ENCODE measurements around the gene COLGALT1. TPM values are rescaled to one million over a fixed set of nuclear protein-coding genes. Genes with fewer than 3 reads are reported as not detected.
"Not testable (repeated sequence)": the region's sequence is repeated elsewhere in the genome, so short reads cannot be mapped to it uniquely, and the experiment has no call there.

Gene COLGALT1
- total RNA-seq, 2 experiments from 2014 or later, result 52.2 to 65.2 TPM

GRCh38 chr19:17553256-17553655 lies 2.2 kb upstream of the COLGALT1 start:
- no peak overlapping the region for H3K27ac Mint-ChIP-seq
- no peaks in the 10 kb centered on the region for H3K36me3 Mint-ChIP-seq
- CTCF ChIA-PET, result interaction anchor here (0.6 to 1.2 kb wide), 3 partner anchors 43 to 99 kb away, joined by 3 to 4 read pairs (median 3); no protein-coding TSS in a partner anchor
- ATAC-seq (no peak), DNase-seq (no peak)
- H3K4me1 Mint-ChIP-seq, result peaks cover 12% of the 10 kb centered on the region
- H3K9me3 Mint-ChIP-seq (ENCODE audit: low read depth), result no peaks in the 10 kb centered on the region
- H3K4me3 Mint-ChIP-seq, result no peak overlapping the region
- H3K27me3 Mint-ChIP-seq, result no peaks in the 10 kb centered on the region

- ATAC-seq (peak; percentile 2), DNase-seq (no peak)
- Mint-ChIP-seq H3K27ac (peak overlapping the region; percentile 76), H3K36me3 (peaks cover 2% of the 10 kb centered on the region), H3K4me1 (peaks cover 12% of the 10 kb centered on the region), H3K9me3 (ENCODE audit: low read depth) (no peaks in the 10 kb centered on the region), H3K4me3 (peak overlapping the region; percentile 78), H3K27me3 (no peaks in the 10 kb centered on the region)
- CTCF ChIA-PET, result interaction anchor here (1.0 to 1.2 kb wide), 2 partner anchors 41 to 44 kb away, joined by 3 to 4 read pairs; no protein-coding TSS in a partner anchor
These were observed 425 bp upstream of the COLGALT1 start for GRCh38 chr19:17554968-17555479.

GRCh38 chr19:17555929-17556813 lies 722 bp downstream of the COLGALT1 start:
- Mint-ChIP-seq H3K9me3 (ENCODE audit: low read depth) (no peaks in the 10 kb centered on the region), H3K36me3 (peaks cover 6% of the 10 kb centered on the region), H3K4me1 (peaks cover 12% of the 10 kb centered on the region), H3K27ac (peak overlapping the region; percentile 77), H3K27me3 (no peaks in the 10 kb centered on the region), H3K4me3 (peak overlapping the region; percentile 78)
- ATAC-seq (peak; percentile 3), DNase-seq (peak; percentile 58)
- CTCF ChIA-PET, result interaction anchor here (0.6 to 2.9 kb wide), 7 partner anchors 18 to 377 kb away, joined by 3 to 16 read pairs (median 5); partner anchors contain the start of genes CCDC124 and PGLS

DNA sequence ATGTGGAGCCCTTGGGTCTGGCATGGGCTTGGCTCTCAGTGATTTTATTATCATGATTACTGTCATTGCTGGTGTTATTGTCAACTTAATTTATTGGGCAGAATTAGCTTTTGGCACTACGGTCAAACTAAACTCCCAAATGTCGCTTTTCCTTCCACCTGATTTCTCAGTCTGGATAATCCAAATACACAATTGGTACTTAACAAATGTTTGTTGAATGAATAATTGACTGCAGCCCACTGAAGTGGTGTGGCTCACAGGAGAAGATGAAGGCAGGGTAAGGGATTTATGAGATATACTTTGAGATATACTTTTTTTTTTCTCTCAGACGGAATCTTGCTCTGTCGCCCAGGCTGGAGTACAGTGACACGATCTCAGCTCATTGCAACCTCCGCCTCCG lies 1.5 kb downstream of the COLGALT1 start:
- DNase-seq (no peak), ATAC-seq (no peak)
- peaks cover 12% of the 10 kb centered on the region for H3K4me1 Mint-ChIP-seq
- peak overlapping the region; percentile 77 for H3K27ac Mint-ChIP-seq
- CTCF ChIA-PET, result interaction anchor here (0.6 to 2.9 kb wide), 7 partner anchors 17 to 376 kb away, joined by 3 to 16 read pairs (median 5); partner anchors contain the start of genes CCDC124 and PGLS
- H3K36me3 Mint-ChIP-seq, result peaks cover 9% of the 10 kb centered on the region
- peak overlapping the region; percentile 78 for H3K4me3 Mint-ChIP-seq
- no peaks in the 10 kb centered on the region for H3K27me3 Mint-ChIP-seq
- H3K9me3 Mint-ChIP-seq (ENCODE audit: low read depth), result no peaks in the 10 kb centered on the region

GRCh38 chr19:17557466-17557865 lies 2.0 kb downstream of the COLGALT1 start:
- H3K36me3 Mint-ChIP-seq, result peaks cover 11% of the 10 kb centered on the region
- ATAC-seq (no peak), DNase-seq (no peak)
- H3K27ac Mint-ChIP-seq, result no peak overlapping the region
- H3K9me3 Mint-ChIP-seq (ENCODE audit: low read depth), result no peaks in the 10 kb centered on the region
- peaks cover 12% of the 10 kb centered on the region for H3K4me1 Mint-ChIP-seq
- H3K4me3 Mint-ChIP-seq, result no peak overlapping the region
- CTCF ChIA-PET, result interaction anchor here (1.0 to 2.9 kb wide), 4 partner anchors 16 to 376 kb away, joined by 3 to 16 read pairs (median 8); partner anchors contain the start of gene CCDC124
- no peaks in the 10 kb centered on the region for H3K27me3 Mint-ChIP-seq

DNA sequence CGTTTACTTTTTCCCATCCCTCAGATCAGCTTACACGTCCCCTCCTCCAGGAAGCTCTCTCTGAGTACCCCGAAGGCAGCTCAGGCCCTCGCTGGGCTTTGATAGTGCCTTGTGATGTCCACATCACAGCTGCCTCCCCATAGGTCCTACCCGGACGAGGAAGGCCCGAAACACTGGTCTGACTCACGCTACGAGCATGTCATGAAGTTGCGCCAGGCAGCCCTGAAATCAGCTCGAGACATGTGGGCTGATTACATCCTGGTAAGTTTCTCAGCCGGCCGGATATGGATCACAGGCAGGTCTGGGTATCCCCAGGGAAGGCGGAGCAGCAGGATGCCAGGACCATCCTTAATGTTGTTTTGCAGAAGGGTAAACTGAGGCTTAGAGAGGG lies 4.8 kb downstream of the COLGALT1 start:
- H3K4me1 Mint-ChIP-seq, result peaks cover 9% of the 10 kb centered on the region
- CTCF ChIA-PET, result interaction anchor here (1.0 to 2.9 kb wide), 3 partner anchors 11 to 64 kb away, joined by 3 to 9 read pairs (median 5); no protein-coding TSS in a partner anchor
- no peak overlapping the region for H3K27ac Mint-ChIP-seq
- ATAC-seq (no peak), DNase-seq (no peak)
- no peaks in the 10 kb centered on the region for H3K27me3 Mint-ChIP-seq
- peaks cover 17% of the 10 kb centered on the region for H3K36me3 Mint-ChIP-seq
- no peaks in the 10 kb centered on the region for H3K9me3 Mint-ChIP-seq (ENCODE audit: low read depth)
- no peak overlapping the region for H3K4me3 Mint-ChIP-seq

DNA sequence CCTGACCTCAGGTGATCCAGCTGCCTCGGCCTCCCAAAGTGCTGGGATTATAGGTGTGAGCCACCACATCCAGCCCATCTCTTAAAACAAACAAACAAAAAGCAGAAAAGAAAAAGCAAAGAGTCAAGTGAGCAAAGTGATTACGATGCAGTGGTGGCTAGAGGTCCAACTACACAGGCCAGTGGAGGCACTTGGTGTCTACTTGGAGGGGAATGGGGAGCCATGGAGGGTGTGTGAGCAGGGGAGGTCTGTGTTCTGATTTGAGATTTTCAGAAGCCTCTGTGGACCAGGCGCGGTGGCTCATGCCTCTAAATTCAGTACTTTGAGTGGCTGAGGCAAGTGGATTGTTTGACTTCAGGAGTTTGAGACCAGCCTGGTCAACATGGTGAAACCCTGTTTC lies 6.6 kb downstream of the COLGALT1 start:
- H3K27me3 Mint-ChIP-seq, result no peaks in the 10 kb centered on the region
- DNase-seq (no peak), ATAC-seq (no peak)
- peaks cover under 1% of the 10 kb centered on the region for H3K4me1 Mint-ChIP-seq
- no peak overlapping the region for H3K27ac Mint-ChIP-seq
- H3K36me3 Mint-ChIP-seq, result peaks cover 19% of the 10 kb centered on the region
- no peak overlapping the region for H3K4me3 Mint-ChIP-seq
- CTCF ChIA-PET, result interaction anchor here (2.1 to 2.2 kb wide), 2 partner anchors 12 to 66 kb away, joined by 6 to 10 read pairs; no protein-coding TSS in a partner anchor
- no peaks in the 10 kb centered on the region for H3K9me3 Mint-ChIP-seq (ENCODE audit: low read depth)

- CTCF ChIA-PET, result interaction anchor here (1.2 to 2.2 kb wide), 3 partner anchors 9 to 67 kb away, joined by 5 to 10 read pairs (median 6); no protein-coding TSS in a partner anchor
- DNase-seq (no peak), ATAC-seq (no peak)
- Mint-ChIP-seq H3K4me3 (no peak overlapping the region), H3K27me3 (no peaks in the 10 kb centered on the region), H3K9me3 (ENCODE audit: low read depth) (no peaks in the 10 kb centered on the region), H3K27ac (peak overlapping the region; percentile 2), H3K36me3 (peaks cover 22% of the 10 kb centered on the region), H3K4me1 (no peaks in the 10 kb centered on the region)
These were observed 7.1 kb downstream of the COLGALT1 start for GRCh38 chr19:17562561-17562960.

- ATAC-seq (no peak), DNase-seq (no peak)
- Mint-ChIP-seq H3K27me3 (no peaks in the 10 kb centered on the region), H3K9me3 (ENCODE audit: low read depth) (no peaks in the 10 kb centered on the region), H3K27ac (no peak overlapping the region), H3K4me1 (no peaks in the 10 kb centered on the region), H3K4me3 (no peak overlapping the region), H3K36me3 (peaks cover 39% of the 10 kb centered on the region)
- CTCF ChIA-PET, result interaction anchor here (1.0 kb wide), 1 partner anchor 9 kb away, joined by 4 read pairs; no protein-coding TSS in a partner anchor
These were observed 9.3 kb downstream of the COLGALT1 start for GRCh38 chr19:17564781-17565180.

DNA sequence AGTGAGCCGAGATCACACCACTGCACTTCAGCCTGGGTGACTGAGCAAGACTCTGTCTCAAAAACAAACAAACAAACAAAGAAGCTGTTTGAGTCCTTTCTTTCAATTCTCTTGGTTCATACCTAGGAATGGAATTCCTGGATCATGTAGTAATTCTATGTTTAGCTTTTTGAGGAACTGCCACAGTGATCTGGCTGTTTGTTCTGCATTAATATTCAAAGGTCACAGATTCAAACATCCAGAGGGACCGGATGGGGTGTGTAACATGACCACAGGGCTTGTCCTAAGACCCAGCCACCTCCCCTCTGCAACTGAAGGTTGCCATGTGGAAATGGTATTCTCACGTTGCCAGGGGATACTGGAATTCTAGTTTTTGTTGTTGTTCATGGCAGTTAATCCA lies 10.2 kb downstream of the COLGALT1 start:
- no peak overlapping the region for H3K4me3 Mint-ChIP-seq
- H3K27me3 Mint-ChIP-seq, result no peaks in the 10 kb centered on the region
- CTCF ChIA-PET, result interaction anchor here (1.0 kb wide), 1 partner anchor 8 kb away, joined by 4 read pairs; no protein-coding TSS in a partner anchor
- H3K9me3 Mint-ChIP-seq (ENCODE audit: low read depth), result no peaks in the 10 kb centered on the region
- H3K27ac Mint-ChIP-seq, result no peak overlapping the region
- no peaks in the 10 kb centered on the region for H3K4me1 Mint-ChIP-seq
- DNase-seq (no peak), ATAC-seq (no peak)
- H3K36me3 Mint-ChIP-seq, result peaks cover 34% of the 10 kb centered on the region

GRCh38 chr19:17567940-17568339 lies 12.5 kb downstream of the COLGALT1 start:
- DNase-seq, result no peak
- H3K27ac Mint-ChIP-seq, result no peak overlapping the region
- no peaks in the 10 kb centered on the region for H3K27me3 Mint-ChIP-seq
- CTCF ChIA-PET, result no interaction called here
- no peak overlapping the region for H3K4me3 Mint-ChIP-seq
- peaks cover 40% of the 10 kb centered on the region for H3K36me3 Mint-ChIP-seq
- H3K4me1 Mint-ChIP-seq, result no peaks in the 10 kb centered on the region
- H3K9me3 Mint-ChIP-seq (ENCODE audit: low read depth), result no peaks in the 10 kb centered on the region
- no peak for ATAC-seq

DNA sequence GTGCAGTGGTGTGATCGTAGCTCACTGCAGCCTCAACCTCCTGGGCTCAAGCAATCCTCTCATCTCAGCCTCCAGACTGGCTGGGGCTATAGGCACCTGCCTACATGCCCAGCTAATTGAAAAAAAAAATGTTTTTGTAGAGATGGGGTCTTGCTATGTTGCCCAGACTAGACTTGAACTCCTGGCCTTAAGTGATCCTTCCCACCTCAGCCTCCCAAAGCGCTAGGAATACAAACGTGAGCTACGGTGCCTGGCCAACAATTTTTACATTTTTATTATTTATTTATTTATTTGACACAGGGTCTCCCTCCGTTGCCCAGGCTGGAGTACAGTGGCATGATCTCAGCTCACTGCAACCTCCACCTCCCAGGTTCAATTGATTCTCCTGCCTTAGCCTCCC lies 14.8 kb downstream of the COLGALT1 start:
- H3K4me1 Mint-ChIP-seq; DNase-seq; ATAC-seq; H3K27me3 Mint-ChIP-seq; H3K27ac Mint-ChIP-seq; H3K4me3 Mint-ChIP-seq; H3K9me3 Mint-ChIP-seq (ENCODE audit: low read depth): not testable (repeated sequence)
- H3K36me3 Mint-ChIP-seq, result peaks cover 35% of the 10 kb centered on the region
- CTCF ChIA-PET, result interaction anchor here (0.9 to 2.6 kb wide), 5 partner anchors 11 to 117 kb away, joined by 3 to 9 read pairs (median 3); no protein-coding TSS in a partner anchor

- CTCF ChIA-PET, result interaction anchor here (0.6 to 2.6 kb wide), 6 partner anchors 8 to 186 kb away, joined by 3 to 9 read pairs (median 4); no protein-coding TSS in a partner anchor
- Mint-ChIP-seq H3K9me3 (ENCODE audit: low read depth) (no peaks in the 10 kb centered on the region), H3K27ac (no peak overlapping the region), H3K36me3 (peaks cover 35% of the 10 kb centered on the region), H3K27me3 (no peaks in the 10 kb centered on the region), H3K4me1 (no peaks in the 10 kb centered on the region), H3K4me3 (no peak overlapping the region)
- DNase-seq, result no peak
- ATAC-seq, result no peak
These were observed 15.3 kb downstream of the COLGALT1 start for GRCh38 chr19:17570791-17571190.
